HG03457 (cell line): ENCODE measurements around the gene PRR5.
"Not testable (repeated sequence)": the region's sequence is repeated elsewhere in the genome, so short reads cannot be mapped to it uniquely, and the experiment has no call there.

Source experiments
- ATAC-seq: cut with Tn5 transposase; IDR thresholded peaks from one replicate; pipeline ENCODE4 v1.9.1; 2021; ENCODE audit warnings: moderate number of reproducible peaks; ENCODE audit not compliant: unreplicated experiment

Gene PRR5

DNA sequence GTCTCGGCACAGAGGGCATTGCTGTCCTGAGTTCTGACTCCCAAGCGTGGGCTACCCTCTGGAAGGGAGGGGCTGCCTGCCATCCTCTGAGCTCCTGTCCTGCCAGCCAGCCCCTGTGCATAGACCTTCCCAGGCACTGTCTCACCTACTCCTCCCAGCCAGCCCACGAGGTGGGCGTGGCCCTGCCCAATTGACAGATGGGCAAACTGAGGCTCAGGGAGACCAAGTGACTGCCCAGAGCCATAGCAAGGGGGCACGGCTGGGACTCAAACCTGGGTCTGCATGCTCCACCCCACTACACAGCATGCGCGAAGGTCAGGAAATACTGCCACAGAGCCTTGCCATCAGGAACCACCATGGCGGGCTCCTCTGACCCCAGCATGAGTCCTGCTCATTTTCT, 29.4 kb upstream of the PRR5 start:
- ATAC-seq: no peak

DNA sequence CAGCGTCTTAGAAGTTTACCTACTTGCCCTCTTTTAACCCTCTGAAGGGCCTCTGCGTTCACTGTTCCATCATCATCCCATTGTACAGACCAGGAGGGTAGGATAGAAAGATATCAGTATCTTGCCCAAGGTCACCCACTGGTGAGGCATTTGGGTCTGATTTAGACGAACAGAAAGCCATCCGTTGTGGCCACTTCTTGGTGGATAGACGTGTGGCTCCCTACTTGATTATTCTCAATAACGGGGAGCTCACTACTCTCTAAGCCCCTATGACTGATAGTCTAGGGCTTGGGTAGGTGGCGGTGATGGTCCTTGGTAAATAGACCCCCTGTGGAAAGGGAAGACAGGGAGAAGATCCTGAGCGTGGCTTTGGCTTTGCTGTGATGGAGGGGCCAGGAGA, 28.6 kb upstream of the PRR5 start:
- ATAC-seq: no peak

DNA sequence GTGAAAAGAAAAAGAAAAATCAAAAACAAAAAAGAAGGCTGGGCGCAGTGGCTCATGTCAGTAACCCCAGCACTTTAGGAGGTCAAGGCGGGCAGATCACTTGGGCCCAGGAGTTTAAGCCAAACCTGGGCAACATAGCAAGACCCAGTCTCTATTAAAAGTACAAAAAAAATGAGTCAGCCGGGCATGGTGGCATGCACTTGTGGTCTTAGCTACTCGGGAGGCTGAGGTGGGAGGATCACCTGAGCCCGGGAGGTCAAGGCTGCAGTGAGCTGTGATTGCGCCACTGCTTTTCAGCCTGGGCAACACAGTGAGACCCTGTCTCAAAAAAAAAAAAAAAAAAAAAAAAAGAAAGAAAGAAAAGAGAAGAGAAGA, 26.0 kb upstream of the PRR5 start:
- ATAC-seq: not testable (repeated sequence)

DNA sequence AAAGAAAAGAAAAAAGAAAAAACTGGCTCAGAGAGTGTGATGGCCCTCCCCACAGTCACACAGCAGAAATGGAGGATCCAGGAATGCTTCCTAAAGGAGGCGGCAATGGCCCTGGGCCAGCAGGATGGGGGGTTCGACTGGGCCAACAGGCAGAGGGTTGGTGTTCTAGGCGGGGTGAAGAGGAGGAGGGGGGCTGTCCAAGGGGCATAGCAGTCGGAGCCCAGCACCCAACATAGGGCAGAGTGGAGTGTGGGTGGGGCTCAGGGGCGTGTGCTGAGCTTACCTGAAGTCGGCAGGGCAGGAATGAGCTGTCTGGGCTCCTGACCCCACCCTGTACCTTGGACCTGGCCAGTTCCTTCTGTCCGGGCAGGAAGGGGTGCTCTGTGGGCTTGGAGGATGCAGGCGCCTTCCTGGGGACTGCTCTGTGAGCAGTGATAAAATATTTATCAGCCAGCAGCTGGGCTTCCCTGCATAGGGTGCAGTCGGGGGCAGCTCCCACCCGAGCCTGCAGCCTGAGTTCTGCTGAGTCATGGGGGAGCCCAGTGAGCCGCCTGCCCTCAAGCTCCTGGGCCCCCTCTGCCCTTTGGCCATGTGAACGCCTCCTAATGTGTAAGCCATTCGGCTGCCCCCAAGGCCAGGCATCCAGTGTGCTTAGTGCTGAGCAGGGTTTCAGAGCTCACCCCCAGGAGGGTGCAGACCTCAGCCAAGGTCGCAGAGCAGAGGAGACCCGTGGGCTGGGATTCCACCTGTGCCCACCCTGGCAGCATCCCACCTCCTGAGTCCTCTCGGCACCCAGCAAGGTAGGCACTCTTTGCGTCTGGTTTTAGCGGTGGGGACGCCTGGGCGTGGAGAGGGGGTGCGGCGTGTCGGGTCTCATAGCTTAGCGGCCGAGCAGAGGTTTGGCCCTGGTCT, 25.3 kb upstream of the PRR5 start:
- no peak for ATAC-seq

DNA sequence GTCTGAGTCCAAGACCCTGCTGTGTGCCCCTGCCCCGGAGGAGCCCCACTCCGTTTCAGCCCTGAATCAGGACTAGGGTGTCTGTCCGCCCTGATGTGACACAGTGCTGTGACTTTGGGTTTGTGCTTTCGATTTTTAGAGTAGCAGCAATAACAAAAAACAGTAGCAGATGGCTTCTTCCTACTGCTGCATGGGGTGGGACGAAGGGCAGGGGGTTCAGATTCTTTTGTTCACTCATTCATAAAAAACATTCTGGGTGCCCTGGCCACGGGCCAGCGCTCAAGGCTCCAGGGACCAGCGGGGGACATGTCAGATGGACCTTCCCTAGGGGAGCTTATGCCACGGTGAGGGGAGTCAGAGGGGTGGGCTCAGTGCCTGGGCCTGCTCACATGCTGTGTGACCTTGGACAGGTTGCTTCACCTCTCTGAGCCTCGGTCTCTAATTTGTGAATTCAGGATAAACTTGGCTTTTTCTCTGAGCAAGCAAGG, 24.6 kb upstream of the PRR5 start:
- ATAC-seq: no peak

DNA sequence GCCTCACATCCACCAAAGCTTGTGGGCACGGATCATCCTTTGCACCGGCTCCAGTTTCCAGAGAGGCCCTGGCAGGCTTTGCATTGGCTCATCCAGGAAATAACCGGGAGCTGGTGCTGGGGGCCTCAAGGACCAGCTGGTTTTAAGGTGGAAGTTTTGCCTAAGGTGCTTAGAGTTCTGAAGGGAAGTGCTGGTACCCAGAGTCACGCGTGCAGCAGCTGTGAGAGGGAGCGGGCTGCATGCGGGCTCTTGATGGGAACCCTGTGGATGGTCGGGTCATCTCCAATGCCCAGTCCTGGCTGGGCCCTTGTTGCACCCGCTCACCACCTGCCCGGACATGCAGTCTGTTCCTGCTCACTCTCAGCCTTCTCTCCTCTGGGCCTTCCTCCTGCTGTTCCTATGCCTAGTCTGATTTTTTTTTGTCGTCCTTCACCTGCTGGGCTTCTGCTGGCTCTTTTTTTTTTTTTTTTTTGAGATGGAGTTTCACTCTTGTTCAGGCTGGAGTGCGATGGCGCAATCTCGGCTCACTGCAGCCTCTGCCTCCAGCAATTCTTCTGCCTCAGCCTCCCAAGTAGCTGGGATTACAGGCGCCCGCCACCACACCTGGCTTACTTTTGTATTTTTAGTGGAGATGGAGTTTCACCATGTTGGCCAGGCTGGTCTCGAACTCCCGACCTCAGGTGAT, 24.0 kb upstream of the PRR5 start:
- no peak for ATAC-seq

DNA sequence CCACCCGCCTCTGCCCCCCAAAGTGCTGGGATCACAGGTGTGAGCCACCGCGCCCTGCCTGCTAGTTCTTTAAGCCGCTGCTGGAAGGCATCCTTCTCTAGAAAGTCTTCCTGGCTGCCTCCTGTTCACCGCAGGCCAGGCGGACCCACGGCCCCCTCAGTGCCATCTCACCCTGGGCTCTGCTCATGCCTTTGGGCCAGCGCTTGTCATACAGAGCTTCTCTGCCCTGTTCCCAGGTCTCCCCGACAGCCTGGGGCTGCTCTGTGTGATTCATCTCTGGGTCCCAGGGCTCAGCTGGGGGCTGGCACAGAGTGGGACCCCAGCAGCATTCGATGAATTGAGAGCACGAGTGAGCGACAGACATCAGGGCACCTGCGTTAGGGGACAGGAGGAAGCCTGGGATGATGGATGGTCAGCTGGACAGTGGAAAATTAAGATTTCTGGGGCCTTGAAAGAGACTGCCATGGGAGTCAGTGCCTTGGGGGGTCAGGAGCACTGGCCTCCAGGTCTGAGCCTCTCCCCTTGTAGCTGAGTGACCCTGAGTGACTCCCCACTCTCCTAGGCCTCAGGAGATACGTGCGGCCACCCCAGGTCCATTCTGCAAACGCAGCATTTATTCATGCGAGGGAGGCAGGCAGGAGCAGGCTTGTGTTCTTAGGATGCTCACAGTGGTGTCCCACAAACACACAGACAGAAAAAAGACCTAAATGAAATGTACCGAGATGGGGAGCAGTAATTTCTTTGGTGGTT, 23.3 kb upstream of the PRR5 start:
- no peak for ATAC-seq

DNA sequence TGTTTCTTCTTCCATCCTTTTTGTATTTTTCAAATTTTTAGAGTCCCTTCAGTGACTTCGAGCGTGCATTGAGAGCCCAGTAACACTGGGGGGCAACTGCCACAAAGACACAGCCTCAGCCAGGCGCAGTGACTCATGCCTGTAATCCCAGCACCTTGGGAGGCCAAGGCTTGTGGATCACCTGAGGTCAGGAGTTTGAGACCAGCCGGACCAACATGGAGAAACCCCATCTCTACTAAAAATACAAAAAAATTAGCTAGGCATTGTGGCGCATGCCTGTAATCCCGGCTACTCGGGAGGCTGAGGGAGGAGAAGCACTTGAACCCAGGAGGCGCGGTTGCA, 22.7 kb upstream of the PRR5 start:
- ATAC-seq: not testable (repeated sequence)

DNA sequence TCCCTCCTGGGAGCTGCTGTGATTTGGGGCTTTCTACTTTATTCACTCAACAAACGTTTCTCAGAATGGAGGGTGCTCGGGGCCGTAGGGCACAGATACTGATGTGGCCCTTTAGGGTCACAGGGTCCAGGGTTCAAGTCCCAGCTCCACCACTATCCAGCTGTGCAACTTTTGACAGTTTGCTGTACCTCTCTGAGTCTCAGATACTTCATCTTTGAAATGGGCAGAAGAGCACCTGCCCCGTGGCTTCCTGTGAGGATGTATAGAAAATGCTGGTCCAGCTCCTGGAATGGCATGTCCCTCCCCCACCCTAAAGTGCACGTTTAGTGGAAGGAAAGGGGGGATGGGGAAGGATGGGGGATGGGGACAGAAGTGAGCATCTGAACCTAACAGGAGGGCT, 21.9 kb upstream of the PRR5 start:
- no peak for ATAC-seq

DNA sequence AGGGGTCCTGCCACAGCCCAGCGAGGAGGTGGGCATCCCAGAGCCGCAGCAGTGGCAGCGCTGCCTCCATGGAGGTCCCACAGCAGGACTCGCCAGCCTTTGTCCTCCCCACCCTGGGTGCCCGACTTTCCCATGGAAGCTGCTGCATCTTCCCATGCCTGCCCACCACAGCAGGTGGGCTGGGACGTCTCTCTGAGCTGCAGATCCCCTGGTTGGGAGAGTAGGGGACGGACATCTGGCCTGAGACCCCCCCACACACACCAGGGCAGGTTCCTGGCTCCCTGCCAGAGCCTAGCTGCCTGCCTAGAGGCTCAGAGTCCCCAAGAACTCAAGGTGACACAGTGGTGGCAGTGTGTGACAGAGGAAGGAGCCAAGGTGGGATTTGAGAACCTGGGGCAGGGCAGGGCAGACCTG, 21.5 kb upstream of the PRR5 start:
- no peak for ATAC-seq

DNA sequence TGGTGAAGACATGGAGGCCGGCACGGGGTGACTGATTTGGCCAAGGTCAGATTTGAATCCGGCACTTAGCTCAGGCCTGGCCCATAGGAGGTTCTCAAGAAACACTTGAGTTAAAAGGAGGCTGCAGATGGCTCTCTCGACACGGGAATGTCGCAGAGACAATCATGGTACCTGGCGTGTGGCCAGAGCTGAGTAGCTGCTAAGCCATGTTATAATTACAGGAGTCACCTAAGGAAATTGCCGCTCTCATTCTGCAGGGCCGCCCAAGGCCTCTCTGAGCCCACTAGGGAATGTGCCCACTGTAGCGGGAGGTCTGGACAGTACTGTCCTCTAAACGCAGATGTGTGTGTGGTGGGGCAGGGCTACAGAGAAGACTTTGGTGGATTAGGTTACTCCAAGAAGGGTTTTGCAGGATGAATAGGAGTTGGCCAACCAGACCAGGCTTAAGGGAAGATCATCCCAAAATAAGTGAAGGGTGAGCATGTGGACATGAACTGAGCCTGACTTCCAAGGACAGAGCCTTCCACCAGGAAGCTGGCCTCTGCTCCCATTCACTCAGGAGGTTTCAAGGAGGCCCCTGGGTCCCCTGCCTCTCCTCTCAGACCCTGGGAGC, 19.3 kb upstream of the PRR5 start:
- ATAC-seq: no peak

DNA sequence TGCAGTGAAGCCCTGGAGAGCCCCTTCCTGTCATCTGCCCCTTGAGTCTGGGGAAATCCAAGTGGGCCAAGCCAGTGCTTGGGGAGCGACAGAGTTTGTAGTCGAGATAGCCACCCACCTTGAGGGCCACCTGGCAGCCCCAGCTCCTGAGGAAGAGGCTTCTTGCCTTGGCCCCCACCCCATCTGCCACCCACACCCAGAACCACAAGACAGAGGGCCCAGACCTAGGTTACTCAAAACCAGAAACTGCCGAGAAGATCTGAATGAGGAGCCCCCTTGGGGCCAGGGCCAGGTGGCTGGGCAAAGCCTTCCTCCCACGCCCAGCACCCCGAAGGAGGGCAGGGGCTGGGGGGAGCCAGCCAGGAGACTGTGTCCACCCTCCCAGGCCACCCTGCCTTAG, 18.8 kb upstream of the PRR5 start:
- ATAC-seq: no peak

DNA sequence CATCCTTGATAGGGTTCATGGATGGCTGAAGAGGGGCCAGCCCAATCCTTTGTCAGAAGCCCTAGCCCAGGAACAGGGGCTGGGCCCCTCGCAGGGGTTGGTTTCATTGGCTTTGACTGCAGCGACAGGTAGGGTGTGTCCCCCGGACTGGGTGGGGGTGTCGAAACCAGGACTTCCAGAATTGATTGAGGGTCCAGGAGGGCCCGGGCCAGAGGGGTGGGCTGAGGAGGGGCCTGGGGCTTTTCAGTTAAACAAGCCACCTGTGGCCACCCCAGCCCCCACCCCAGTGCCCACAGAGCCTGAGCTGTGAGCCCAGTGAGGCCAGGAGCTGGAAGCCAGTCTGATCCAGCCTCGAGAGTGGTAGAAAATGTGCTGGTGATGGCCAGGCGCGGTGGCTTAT, 18.1 kb upstream of the PRR5 start:
- ATAC-seq: no peak

DNA sequence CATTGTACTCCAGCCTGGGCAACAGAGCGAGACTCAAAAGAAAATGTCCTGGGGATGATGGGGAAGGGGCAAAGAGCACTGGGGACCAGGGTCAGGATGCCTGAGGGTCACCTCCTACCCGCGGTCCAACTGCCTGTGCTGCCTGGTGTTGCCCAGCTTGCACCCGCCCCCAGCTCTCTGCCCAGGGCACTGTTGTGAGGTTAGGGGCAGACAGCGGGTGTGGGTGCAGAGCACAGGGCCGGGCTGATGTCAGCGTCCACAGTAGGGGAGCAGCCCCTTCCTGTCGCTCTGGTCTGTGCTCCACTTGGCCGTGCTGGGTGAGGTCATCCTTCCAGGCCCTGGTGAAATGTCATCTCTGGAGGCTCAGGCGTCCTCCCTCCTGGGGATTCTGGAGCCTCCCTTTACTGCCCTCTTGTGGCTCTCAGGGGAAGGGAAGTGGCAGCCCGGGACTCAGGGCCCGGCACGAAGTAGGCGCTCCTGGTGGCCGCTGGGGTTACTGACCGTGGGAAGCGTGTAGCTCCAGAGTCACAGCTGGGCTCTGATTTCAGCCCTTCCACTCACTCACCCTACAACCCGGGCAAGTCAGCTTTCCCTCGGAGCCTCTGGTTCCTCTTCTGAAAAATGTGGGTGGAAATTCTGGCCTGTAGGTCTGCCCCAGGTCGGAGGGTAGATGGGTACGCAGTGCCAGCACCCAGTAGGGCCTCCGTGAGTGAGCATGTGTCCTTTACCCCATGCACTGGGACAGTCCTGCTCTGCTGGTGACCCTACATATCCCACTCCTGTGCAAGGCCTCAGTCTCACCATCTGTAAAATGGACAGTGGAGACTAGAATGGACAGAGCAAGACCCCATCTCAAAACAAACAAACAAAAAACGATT, 17.3 kb upstream of the PRR5 start:
- no peak for ATAC-seq

DNA sequence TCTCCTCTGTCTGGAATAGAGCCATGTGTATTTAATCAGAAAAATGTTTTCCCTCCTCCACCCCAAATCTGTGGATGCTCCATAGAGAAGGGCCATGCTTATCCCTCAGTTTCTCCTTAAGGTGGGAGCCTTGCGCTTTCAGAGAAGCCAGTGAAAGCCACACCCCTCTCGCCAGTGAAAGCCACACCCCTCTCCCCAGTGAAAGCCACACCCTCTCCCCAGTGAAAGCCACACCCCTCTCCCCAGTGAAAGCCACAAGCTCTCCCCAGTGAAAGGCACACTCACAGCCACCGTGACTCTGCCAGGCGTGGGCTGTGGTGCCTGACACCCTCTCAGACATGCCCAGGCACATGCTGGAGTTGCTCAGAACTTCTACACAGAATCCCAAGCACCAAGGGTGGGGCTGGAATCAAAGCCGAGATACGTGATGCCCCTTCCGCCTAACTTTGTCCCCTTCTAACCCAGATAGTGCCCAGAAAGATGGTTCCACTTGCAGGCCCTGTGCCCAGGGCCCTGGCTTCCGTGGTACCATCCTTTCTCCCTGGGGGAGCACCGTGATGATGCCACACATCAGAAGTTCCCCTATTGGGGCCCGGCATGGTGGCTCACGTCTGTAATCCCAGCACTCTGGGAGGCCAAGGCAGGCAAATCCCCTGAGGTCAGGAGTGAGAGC, 16.5 kb upstream of the PRR5 start:
- no peak for ATAC-seq

DNA sequence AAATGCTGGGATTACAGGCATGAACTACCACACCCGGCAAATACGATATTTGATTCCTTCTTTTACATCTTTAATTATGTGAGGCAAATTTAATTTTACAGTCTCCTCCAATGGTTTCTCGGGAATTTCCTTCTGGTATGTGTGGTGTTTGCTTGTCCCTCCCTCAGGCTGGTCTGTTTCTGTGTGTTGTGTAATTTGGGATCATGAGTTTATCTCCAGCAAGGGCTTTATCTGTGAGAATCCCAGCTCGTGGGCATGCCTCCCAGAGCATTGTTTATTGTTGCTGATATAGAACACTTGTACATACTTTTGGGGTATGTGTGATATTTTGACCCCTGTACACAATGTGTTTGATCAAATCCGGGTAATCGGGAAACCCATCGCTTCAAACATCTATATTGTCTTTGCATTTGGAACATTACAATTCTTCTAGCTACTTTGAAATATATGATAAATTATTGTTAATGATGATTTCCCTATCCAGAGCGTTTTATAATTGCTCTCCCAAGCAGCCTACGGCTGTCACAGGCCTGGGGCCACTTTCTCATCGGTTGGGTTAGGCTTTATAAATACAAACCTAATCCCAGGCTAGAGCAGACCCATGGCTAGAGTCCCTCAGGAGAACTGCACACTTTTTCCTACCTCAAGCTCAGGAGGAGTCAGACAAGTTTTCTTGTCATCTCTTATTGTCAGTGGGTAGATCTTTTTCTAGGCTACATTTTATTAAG, 15.0 kb upstream of the PRR5 start:
- ATAC-seq: no peak

DNA sequence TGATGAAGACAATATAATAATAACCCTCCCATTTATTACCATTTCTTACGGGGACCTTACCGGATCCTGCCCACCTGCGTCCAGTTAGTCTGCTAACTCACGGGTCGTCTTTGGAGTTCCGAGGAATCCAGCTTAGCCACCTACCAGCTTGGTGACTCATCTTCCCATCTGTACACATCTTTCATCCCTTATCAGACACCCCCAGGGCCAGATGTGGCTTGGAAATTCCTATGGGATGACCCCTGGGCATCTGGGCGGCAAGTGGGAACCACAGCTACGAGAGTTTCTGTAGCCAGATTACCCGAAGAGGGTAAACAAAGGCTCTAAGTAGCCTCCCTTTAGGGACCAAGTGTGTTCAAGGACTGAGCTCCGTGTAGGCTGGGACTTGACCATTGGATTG, 12.8 kb upstream of the PRR5 start:
- no peak for ATAC-seq

DNA sequence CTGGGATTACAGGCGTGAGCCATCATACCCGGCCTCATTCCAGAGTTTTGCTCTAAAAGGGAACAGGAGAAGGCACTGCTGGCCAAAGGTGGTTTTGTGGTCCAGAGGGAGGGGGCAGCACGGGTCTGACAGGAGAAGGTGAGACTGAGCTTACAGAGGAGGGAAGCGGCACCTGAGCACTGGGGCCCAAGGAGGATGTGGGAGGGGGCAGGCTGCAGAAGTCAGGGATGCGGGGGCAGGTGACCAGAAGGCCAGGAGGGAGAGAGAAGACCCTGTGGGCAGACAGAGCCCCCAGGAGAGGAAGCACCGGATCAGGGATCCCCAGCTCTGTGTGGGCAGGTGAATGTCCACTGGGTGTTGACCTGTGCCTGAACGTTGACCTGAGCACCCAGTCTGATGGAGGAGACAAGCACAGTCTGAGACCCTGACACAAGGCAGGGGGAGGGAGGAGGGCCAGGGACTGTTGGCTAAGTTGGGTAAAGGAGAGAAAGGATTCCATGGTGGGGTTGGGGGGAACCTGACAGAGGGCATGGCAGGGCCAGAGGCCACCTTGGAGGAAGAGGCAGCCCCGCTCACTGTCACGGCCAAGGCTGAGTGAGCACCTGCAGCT, 12.0 kb upstream of the PRR5 start:
- no peak for ATAC-seq
